ENCODE measurements around the gene GAD1. TPM values are rescaled to one million over a fixed set of nuclear protein-coding genes. Genes with fewer than 3 reads are reported as not detected.

GAD1 gene
- total and polyA plus RNA-seq, 3 donors from 2014 or later: 8.5 to 46.0 (median 12.5) TPM

GRCh38 chr2:170783549-170783948 is 33.1 kb upstream of the GAD1 start:
- Histone ChIP-seq H3K9me3 (no peaks in the 10 kb centered on the region), H3K27ac (no peak overlapping the region), H3K4me1 (no peaks in the 10 kb centered on the region), H3K4me3 (no peak overlapping the region), H3K27me3 (no peaks in the 10 kb centered on the region), H3K36me3 (ENCODE audit: low read depth, missing control alignments) (no peaks in the 10 kb centered on the region)
- intact Hi-C loops (cut with DNase I; ENCODE audit: low total_unique reads): no loop called here
- DNase-seq: no peak
- no peak for TF ChIP-seq CTCF (IDR thresholded peaks at IDR 0.05)
- no peak for TF ChIP-seq POLR2A (IDR thresholded peaks at IDR 0.05)
- WGBS, 2 donors: 95 to 100% methylated on average over 1 of the region's 1 CpG

DNA sequence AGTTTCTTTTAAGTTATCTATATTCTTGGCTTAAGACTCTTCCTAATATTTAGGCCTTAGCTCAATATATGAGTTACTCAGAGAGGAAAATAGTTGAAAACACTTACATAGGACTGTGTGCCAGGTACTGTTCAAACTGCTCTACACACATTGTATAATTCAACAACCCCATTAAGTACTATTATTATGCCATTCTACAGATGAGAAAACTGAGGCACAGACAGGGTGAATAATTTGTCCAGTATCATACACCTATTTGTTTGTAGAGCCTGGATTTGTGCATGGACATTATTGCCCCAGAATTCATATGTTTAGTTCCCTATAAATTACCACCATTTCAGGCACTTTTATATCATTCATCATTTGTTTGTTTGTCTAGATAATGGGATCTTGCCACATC is 17.7 kb upstream of the GAD1 start:
- intact Hi-C loops (cut with DNase I; ENCODE audit: low total_unique reads): no loop called here
- no peaks in the 10 kb centered on the region for H3K27me3 ChIP-seq

GRCh38 chr2:170806548-170806947 is 10.1 kb upstream of the GAD1 start:
- 93 to 96% methylated on average over 2 of the region's 2 CpGs for whole genome bisulfite sequencing, 2 donors
- Histone ChIP-seq H3K4me3 (no peak overlapping the region), H3K27ac (no peak overlapping the region)

More for the DNA sequence above, 17.7 kb upstream of the GAD1 start:
- Histone ChIP-seq H3K4me1 (no peaks in the 10 kb centered on the region), H3K9me3 (no peaks in the 10 kb centered on the region), H3K27ac (no peak overlapping the region), H3K4me3 (no peak overlapping the region), H3K36me3 (ENCODE audit: low read depth, missing control alignments) (no peaks in the 10 kb centered on the region)
- no peak for TF ChIP-seq POLR2A (IDR thresholded peaks at IDR 0.05)
- no peak for TF ChIP-seq CTCF (IDR thresholded peaks at IDR 0.05)
- no peak for DNase-seq

GRCh38 chr2:170812710-170813600 is 3.7 kb upstream of the GAD1 start:
- Histone ChIP-seq H3K9me3 (no peaks in the 10 kb centered on the region), H3K4me1 (peaks cover 20% of the 10 kb centered on the region), H3K27me3 (no peaks in the 10 kb centered on the region), H3K27ac (no peak overlapping the region), H3K4me3 (no peak overlapping the region), H3K36me3 (ENCODE audit: low read depth, missing control alignments) (no peaks in the 10 kb centered on the region)
- 4 to 5% methylated on average over 14 of the region's 14 CpGs for WGBS, 2 donors
- peak; percentile 69 for DNase-seq
- TF ChIP-seq POLR2A (IDR thresholded peaks at IDR 0.05) (no peak), CTCF (IDR thresholded peaks at IDR 0.05) (peak; percentile 74 to 89 (median 84))
- intact Hi-C loops (cut with DNase I; ENCODE audit: low total_unique reads): loop anchor here (10.0 kb wide), 1 partner anchor 438 kb away; no protein-coding TSS in a partner anchor

More at GRCh38 chr2:170806548-170806947, 10.1 kb upstream of the GAD1 start:
- intact Hi-C loops (cut with DNase I; ENCODE audit: low total_unique reads): no loop called here
- TF ChIP-seq POLR2A (IDR thresholded peaks at IDR 0.05): no peak
- no peak for TF ChIP-seq CTCF (IDR thresholded peaks at IDR 0.05)
- Histone ChIP-seq H3K9me3 (no peaks in the 10 kb centered on the region), H3K4me1 (no peaks in the 10 kb centered on the region), H3K36me3 (ENCODE audit: low read depth, missing control alignments) (no peaks in the 10 kb centered on the region), H3K27me3 (no peaks in the 10 kb centered on the region)
- DNase-seq: no peak

All from testis (tissue), 3 donors.